Measurements from ENCODE around the gene ITGB2.
A peak's percentile ranks its signal among the peaks of the same experiment; 100 is the strongest.

Gene ITGB2

DNA sequence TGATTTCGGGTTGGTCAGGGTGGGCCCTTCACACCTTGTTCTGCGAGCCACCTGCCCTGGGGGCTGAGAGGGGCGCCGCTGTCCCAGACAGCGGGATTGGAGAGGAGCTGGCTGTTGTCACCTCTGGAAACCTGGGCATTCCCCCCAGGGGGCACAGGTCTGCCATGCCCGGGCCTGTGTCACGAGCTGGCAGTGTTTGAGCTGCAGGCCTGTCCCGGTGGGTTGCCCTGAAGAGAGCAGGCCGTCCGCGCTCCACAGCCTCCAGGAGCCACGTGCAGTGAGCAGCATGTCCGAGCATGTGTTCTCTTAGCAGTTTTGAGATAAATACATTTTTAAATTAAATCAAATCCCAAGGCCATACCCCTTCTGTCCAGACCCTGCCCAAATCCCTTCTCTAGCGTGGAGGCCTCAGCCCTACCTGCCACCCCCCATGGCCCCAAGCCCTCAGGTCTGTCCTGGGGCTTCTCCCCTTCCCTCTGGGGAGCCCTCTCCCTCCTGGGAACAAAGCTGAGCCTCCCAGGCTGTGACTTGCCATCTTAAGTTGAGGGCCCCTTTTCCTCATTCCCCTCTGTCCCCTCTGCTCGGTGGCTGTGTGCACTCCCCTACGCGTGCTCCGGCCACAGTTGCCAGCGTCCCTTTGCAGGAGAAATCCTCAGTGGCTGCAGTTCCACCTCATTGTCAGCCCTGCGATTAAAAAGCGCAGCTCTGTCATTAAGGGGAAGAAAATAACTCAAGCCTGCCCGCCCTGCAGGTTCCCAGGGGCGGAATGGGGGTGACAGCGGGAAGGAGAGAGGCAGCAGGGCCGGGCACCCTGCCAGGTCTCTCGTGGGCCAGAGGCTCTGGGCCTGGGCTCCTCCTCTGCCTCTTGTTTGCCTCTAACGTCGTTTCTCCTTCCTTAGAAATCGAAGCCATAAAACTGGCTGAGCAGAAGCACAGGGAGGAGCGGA lies 45.7 kb upstream of the ITGB2 start:
- Histone ChIP-seq H3K27me3 (ENCODE audit: insufficient read depth, poor library complexity, severe bottlenecking) (no peaks in the 10 kb centered on the region), H3K4me1 (ENCODE audit: insufficient read depth, poor library complexity, severe bottlenecking) (peaks cover 17% of the 10 kb centered on the region), H3K4me3 (ENCODE audit: severe bottlenecking) (no peak overlapping the region), H3K9me3 (ENCODE audit: severe bottlenecking) (no peaks in the 10 kb centered on the region), H3K27ac (ENCODE audit: poor library complexity, severe bottlenecking) (no peak overlapping the region), H3K36me3 (ENCODE audit: low read depth) (peaks cover 55% of the 10 kb centered on the region)
- DNase-seq (ENCODE audit: low spot score) (no peak), ATAC-seq (ENCODE audit: low read depth) (no peak)
- TF ChIP-seq, protein P1, sequence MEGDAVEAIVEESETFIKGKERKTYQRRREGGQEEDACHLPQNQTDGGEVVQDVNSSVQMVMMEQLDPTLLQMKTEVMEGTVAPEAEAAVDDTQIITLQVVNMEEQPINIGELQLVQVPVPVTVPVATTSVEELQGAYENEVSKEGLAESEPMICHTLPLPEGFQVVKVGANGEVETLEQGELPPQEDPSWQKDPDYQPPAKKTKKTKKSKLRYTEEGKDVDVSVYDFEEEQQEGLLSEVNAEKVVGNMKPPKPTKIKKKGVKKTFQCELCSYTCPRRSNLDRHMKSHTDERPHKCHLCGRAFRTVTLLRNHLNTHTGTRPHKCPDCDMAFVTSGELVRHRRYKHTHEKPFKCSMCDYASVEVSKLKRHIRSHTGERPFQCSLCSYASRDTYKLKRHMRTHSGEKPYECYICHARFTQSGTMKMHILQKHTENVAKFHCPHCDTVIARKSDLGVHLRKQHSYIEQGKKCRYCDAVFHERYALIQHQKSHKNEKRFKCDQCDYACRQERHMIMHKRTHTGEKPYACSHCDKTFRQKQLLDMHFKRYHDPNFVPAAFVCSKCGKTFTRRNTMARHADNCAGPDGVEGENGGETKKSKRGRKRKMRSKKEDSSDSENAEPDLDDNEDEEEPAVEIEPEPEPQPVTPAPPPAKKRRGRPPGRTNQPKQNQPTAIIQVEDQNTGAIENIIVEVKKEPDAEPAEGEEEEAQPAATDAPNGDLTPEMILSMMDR (IDR thresholded peaks at IDR 0.05; ENCODE audit: poor library complexity, severe bottlenecking), result no peak

- peaks cover 17% of the 10 kb centered on the region for H3K4me1 ChIP-seq (ENCODE audit: insufficient read depth, poor library complexity, severe bottlenecking)
- TF ChIP-seq, protein P1 (IDR thresholded peaks at IDR 0.05; ENCODE audit: poor library complexity, severe bottlenecking), result no peak
- H3K4me3 ChIP-seq (ENCODE audit: severe bottlenecking), result no peak overlapping the region
- no peak for ATAC-seq (ENCODE audit: low read depth)
- no peak overlapping the region for H3K27ac ChIP-seq (ENCODE audit: poor library complexity, severe bottlenecking)
- no peak for DNase-seq (ENCODE audit: low spot score)
- H3K36me3 ChIP-seq (ENCODE audit: low read depth), result peaks cover 65% of the 10 kb centered on the region
- no peaks in the 10 kb centered on the region for H3K27me3 ChIP-seq (ENCODE audit: insufficient read depth, poor library complexity, severe bottlenecking)
- no peaks in the 10 kb centered on the region for H3K9me3 ChIP-seq (ENCODE audit: severe bottlenecking)
These were observed 44.7 kb upstream of the ITGB2 start for GRCh38 chr21:44965251-44966022.

DNA sequence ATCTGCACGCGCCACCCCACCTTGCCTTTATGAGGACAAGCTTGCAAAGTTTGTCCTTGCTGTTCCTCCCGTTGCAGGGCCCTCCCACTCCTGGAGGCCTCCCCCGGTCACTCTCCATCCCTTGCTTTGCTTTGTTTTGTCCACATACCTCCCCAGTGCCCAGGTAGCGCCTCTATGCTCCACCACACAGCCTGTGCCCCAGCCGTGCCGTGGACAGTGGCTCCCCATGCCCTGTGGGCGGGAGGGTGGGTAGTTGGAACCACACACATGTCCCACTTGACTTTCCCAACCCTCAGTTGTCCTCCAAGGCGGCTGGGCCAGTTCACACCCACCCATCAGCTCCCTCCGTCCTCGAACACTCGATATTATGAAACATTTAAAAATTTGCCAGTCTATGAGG lies 43.7 kb upstream of the ITGB2 start:
- DNase-seq (ENCODE audit: low spot score) (no peak), ATAC-seq (ENCODE audit: low read depth) (no peak)
- Histone ChIP-seq H3K9me3 (ENCODE audit: severe bottlenecking) (no peaks in the 10 kb centered on the region), H3K4me3 (ENCODE audit: severe bottlenecking) (no peak overlapping the region), H3K4me1 (ENCODE audit: insufficient read depth, poor library complexity, severe bottlenecking) (peaks cover 17% of the 10 kb centered on the region), H3K36me3 (ENCODE audit: low read depth) (peaks cover 66% of the 10 kb centered on the region), H3K27ac (ENCODE audit: poor library complexity, severe bottlenecking) (no peak overlapping the region), H3K27me3 (ENCODE audit: insufficient read depth, poor library complexity, severe bottlenecking) (no peaks in the 10 kb centered on the region)
- TF ChIP-seq, protein P1 (IDR thresholded peaks at IDR 0.05; ENCODE audit: poor library complexity, severe bottlenecking), result no peak

- TF ChIP-seq, protein P1 (IDR thresholded peaks at IDR 0.05; ENCODE audit: poor library complexity, severe bottlenecking), result no peak
- Histone ChIP-seq H3K27ac (ENCODE audit: poor library complexity, severe bottlenecking) (peak overlapping the region; percentile 60), H3K4me3 (ENCODE audit: severe bottlenecking) (no peak overlapping the region), H3K4me1 (ENCODE audit: insufficient read depth, poor library complexity, severe bottlenecking) (peaks cover 17% of the 10 kb centered on the region), H3K36me3 (ENCODE audit: low read depth) (peaks cover 62% of the 10 kb centered on the region), H3K9me3 (ENCODE audit: severe bottlenecking) (no peaks in the 10 kb centered on the region), H3K27me3 (ENCODE audit: insufficient read depth, poor library complexity, severe bottlenecking) (no peaks in the 10 kb centered on the region)
- no peak for DNase-seq (ENCODE audit: low spot score)
- peak; percentile 83 for ATAC-seq (ENCODE audit: low read depth)
These were observed 41.8 kb upstream of the ITGB2 start for GRCh38 chr21:44962403-44962966.

Data from RWPE2 (cell line).